GM21786 (cell line): ENCODE results near the gene LARGE2.
A peak's percentile ranks its signal among the peaks of the same experiment; 100 is the strongest.
"Not testable (repeated sequence)": the region's sequence is repeated elsewhere in the genome, so short reads cannot be mapped to it uniquely, and the experiment has no call there.

Experiments
- ATAC-seq: cut with Tn5 transposase; IDR thresholded peaks from one replicate; pipeline ENCODE4 v1.9.1; 2021; ENCODE audit not compliant: unreplicated experiment

LARGE2 gene

GRCh38 chr11:45895553-45896259, 26.8 kb upstream of the LARGE2 start:
- no peak for ATAC-seq

- ATAC-seq = no peak
These were observed 26.0 kb upstream of the LARGE2 start for GRCh38 chr11:45896422-45896984.

GRCh38 chr11:45897556-45897955, 24.9 kb upstream of the LARGE2 start:
- no peak for ATAC-seq

DNA sequence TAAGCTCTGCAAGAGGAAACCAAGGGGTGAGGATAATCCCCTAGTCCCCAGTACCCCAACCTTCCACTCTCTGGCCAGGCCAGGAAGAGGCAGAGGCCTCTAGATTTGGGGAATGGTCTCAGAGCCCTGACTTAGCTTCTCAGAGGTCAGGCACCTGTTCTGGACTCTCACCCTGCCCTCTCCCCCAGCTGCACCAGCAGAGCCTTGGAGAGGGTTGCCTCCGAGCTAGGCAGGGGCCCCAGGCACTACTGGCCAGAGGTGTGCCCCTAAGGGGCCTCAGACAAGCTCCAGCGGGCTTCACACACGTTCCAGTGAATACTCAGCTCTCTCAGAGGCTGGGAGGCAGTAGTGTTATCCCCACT, 23.4 kb upstream of the LARGE2 start:
- ATAC-seq = no peak

- ATAC-seq = peak; percentile 59
These were observed 22.8 kb upstream of the LARGE2 start for GRCh38 chr11:45899448-45900174.

DNA sequence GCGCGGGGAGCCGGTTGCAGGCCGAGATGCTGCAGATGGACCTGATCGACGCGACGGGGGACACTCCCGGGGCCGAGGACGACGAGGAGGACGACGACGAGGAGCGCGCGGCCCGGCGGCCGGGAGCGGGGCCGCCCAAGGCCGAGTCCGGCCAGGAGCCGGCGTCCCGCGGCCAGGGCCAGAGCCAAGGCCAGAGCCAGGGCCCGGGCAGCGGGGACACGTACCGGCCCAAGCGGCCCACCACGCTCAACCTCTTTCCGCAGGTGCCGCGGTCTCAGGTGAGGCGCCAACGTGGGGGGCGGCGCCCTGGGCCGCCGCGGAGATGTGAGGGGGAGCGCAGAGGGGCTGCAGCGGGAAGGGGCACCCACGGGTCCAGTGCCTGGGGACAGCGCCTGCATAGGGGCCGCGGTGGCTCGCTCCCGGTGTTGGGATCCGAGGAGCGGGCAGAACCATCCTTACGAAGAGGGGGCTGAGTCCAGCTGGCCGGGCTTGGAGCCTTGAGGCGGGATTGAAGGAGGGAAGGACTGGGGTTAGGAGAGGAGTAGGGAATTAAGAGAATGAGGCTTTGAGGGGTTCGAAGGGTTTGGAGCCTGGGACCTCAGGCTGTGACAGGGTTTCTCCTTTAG, 22.2 kb upstream of the LARGE2 start:
- ATAC-seq = not testable (repeated sequence)

GRCh38 chr11:45900916-45901617, 21.4 kb upstream of the LARGE2 start:
- ATAC-seq = no peak

DNA sequence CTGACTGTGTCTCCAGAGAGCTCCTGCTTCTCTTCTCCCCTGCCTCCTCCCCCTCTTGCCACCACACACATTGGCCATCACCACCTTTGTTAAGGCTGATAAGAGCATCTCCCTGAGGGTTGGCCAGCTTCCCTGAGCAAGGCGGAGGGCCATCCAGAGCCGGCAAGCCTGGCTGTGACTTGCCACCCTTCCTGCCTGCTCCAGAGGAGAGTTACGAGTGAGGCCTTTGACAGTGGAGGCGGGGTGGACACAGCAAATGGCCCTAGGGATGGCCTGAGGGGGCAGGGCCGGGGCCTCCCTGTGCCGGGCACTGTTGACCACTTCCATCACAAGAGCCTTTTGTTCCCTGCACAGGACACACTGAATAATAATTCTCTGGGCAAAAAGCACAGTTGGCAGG, 20.8 kb upstream of the LARGE2 start:
- ATAC-seq = no peak

DNA sequence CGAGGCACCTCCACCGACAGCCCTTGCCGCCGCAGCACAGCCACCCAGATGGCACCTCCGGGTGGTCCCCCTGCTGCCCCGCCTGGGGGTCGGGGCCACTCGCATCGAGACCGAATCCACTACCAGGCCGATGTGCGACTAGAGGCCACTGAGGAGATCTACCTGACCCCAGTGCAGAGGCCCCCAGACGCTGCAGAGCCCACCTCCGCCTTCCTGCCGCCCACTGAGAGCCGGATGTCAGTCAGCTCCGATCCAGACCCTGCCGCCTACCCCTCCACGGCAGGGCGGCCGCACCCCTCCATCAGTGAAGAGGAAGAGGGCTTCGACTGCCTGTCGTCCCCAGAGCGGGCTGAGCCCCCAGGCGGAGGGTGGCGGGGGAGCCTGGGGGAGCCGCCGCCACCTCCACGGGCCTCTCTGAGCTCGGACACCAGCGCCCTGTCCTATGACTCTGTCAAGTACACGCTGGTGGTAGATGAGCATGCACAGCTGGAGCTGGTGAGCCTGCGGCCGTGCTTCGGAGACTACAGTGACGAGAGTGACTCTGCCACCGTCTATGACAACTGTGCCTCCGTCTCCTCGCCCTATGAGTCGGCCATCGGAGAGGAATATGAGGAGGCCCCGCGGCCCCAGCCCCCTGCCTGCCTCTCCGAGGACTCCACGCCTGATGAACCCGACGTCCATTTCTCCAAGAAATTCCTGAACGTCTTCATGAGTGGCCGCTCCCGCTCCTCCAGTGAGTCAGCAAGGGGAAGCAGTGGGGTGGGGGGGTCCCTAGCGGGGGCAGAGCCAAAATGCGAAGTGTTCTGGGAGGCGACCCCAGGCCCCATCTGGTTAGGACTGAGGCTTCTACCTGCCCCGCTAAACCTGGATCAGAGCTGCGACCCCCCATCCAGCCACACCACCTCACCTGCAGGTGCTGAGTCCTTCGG, 19.7 kb upstream of the LARGE2 start:
- no peak for ATAC-seq

- ATAC-seq = no peak
These were observed 18.0 kb upstream of the LARGE2 start for GRCh38 chr11:45904309-45904915.

- ATAC-seq = no peak
These were observed 17.4 kb upstream of the LARGE2 start for GRCh38 chr11:45905095-45905494.

DNA sequence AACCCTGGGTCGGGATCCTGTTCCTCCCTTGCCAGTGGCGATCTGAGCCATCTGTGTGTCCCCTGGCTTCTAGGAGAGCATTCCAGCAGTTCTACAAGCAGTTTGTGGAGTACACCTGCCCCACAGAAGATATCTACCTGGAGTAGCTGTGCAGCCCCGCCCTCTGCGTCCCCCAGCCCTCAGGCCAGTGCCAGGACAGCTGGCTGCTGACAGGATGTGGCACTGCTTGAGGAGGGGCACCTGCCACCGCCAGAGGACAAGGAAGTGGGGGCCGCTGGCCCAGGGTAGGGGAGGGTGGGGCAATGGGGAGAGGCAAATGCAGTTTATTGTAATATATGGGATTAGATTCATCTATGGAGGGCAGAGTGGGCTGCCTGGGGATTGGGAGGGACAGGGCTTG, 16.9 kb upstream of the LARGE2 start:
- not testable (repeated sequence) for ATAC-seq

DNA sequence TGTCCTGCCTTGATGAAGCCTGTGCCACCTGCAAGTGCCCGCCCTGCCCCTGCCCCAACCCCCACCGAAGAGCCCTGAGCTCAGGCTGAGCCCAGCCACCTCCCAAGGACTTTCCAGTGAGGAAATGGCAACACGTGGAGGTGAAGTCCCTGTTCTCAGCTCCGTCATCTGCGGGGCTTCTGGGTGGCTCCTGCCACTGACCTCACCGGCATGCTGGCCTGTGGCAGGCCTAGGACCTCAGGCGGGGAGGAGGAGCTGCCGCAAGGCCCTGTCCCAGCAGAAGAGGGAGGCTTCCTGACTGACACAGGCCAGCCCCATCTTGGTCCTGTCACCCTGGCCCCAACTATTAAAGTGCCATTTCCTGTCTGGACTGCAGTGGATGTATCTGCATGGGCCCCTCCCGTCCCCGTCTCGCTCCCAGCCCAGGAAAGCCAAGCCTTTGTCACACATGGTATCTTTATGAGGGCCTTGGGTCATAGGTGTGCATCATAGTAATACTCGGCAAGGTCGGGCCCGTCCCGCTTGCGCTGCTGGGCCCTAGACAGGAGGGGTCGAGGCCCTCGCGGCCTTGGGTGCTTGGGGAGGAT, 16.3 kb upstream of the LARGE2 start:
- no peak for ATAC-seq

DNA sequence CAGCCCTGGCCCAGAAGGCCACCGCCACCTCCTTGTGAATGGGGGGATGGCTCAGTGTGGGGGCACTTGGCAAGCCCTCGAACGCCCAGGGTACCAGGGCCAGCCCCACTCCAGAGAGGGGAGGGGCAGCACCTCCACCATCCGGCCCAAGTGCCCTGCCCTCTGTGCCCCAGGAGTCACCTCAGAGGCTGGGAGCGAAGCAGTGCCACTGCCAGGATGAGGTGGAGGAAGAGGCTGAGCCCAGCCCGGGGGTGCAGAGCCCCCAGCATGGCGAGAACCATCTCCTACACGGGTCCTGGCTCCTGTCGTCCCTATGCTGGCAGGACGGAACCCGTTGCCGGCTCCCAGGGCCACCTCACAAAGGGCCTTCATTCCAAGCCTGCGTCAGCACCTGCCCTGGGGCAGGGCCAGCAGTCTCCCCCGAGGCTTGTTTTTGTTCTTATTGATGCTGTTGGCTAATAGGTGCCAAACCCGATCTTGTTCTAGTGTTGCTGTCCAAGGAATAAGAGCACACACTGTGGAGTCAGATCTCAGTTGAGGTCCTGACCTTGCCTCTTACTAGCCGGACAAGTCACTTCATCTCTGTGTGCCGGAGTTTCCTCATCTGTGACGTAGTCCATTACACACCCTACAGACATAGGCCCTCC, 15.4 kb upstream of the LARGE2 start, which contains the start of gene FREY1:
FREY1 (minus strand) TSS at position 307 of the 647 bp plus-strand sequence; CDS start at position 281, 26 bp downstream.
- ATAC-seq = no peak

DNA sequence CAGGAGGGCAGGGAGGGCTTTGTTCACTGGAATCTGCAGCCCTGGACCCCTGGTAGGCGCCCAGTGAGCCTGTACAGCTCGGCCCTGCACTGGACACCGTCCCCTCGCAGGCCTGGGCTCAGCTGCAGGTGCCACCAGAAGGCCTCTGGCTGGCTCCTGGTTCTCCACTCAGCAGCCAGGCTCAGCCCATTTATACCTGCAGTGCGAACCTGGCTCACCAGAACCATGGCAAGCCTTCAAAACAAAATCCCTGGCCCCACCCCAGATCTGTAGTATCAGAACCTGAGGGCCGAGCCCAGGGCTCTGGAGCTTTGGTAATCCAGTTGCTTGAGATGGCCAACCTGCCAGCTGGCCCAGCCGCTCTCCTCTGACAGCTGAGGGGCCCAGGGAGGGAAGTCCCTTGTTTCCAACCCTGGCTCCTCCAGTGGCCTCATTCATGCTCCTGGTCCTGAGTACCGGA, 14.5 kb upstream of the LARGE2 start:
- no peak for ATAC-seq

- ATAC-seq = no peak
These were observed 12.6 kb upstream of the LARGE2 start for GRCh38 chr11:45909594-45910475.

DNA sequence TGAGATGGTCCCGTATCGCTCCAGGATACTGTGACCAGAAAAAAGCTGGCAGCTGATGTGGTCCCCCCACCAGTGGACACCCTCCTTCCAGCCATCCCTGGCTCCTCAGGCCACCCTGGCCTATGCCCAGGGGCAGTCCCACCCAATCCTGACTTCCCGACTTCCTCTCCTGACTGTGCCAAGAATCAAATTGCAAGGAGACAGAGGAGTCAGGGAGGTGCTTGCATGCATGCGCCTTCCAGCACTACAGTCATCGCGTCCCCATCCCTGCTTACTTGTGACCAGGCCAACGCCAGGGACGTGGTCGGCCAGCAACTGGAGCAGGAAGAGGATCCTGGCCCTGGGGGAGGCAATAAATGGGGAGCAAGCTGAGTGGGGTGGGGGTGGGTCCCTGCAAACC, 11.8 kb upstream of the LARGE2 start:
- no peak for ATAC-seq

GRCh38 chr11:45913514-45913913, 8.9 kb upstream of the LARGE2 start:
- ATAC-seq = no peak
